ENCODE results near the gene LAMB1.
A peak's percentile ranks its signal among the peaks of the same experiment; 100 is the strongest.
"Not testable (repeated sequence)": the region's sequence is repeated elsewhere in the genome, so short reads cannot be mapped to it uniquely, and the experiment has no call there.

Gene LAMB1

DNA sequence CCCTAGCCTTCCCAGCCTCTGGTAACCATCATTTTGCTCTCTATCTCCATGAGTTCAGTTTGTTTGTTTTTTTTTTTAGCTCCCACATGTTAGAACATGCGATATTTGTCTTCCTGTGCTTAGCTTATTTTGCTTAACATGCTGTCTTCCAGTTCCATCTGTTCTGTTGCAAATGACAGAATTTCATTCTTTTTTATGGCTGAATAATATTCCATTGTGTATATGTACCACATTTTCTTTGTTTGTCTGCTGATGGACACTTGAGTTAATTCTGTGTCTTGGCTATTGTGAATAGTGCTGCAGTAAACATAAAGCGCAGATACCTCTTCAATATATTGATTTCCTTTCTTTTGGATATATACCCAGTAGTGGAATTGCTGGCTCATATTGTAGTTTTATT is 91.0 kb downstream of the LAMB1 start:
- DNase-seq = no peak

DNA sequence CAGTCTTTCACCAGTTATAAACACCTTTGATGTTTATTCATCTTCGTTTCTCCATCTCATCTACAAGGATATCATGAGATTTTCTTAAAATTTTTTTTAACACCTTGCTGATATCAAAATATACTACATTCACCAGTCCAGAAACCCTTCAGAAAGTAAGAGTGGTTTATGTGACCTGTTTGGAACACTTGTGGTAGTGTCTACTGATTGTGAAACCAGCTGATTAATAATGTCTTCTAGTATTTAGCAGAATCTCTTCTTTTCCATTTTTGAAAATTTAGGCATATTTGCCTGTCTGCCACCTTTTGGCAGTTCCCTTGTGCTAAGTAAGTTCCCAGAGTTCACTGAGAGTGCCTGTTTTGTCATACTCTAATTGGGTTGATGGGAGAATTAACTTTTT is 93.5 kb downstream of the LAMB1 start:
- DNase-seq = no peak

DNA sequence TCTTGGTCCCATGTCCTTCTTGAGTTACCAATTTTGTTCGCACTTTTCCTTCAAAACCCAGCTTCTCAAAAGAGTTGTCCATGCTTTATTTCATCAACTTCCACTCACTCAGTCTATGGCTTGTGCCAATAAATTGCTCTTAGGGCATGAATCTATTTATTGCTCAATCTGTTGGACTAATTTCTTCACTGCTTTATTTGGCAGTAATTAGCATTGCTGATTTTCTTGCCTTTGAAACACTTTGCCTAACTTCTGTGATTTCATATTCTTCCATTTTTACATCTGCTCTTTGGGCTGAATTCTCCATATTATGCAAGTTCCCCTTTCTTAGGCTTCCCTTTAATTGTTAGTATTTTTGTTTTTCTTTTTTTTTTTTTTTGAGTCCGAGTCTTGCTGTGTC is 95.2 kb downstream of the LAMB1 start:
- DNase-seq = no peak

GRCh38 chr7:107902381-107902780 is 100.6 kb downstream of the LAMB1 start:
- DNase-seq = no peak

DNA sequence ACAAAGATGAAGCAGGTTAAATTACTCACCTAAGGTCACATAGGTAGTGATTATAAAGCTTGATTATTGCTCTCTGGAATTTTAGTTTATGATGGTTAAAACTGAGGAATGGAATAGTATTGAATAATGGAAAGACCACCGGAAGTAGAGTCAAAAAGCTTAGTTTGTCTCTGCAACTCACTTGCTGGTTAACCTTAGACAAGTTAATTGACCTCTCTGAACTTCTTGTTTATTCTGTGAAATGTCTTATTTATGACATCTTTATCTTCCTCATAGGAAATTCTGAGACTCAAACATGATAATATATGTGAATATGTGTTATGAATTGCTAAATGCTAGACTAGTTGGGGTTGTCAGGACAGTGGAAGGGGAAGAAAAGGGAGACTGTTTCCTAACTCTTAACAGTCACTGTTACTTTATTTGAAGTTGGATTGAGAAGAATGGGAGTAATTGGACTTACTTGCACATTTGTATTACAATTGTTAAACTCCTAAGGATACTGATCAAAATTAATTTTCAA is 102.4 kb downstream of the LAMB1 start:
- no peak for DNase-seq

DNA sequence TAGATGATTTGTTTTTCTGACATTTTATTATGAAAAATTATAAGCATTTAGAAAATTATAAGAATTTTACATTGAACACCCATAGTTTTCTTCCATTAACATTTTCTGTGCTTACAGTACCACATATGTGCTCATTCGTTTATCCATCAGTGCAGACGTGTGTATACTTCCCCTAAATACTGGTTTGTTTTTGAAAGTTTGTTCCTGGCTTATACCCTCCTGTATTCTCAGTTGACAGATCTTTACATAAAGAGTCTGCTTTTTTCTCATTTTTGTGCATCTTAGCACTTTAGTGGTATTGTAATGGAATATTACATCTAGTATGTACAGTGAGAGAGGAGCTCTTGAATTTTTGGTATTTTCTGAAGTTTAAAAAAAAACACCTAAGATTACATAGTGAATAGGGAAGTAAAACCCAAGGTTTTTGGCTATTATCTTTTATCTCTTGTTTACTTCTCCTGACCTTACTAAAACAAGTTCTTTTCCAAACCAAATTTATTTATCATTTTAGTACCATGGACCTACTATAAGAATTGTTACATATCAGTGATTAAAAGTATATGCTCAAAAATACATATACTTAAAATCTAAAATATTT is 103.9 kb downstream of the LAMB1 start:
- DNase-seq = peak; percentile 50

DNA sequence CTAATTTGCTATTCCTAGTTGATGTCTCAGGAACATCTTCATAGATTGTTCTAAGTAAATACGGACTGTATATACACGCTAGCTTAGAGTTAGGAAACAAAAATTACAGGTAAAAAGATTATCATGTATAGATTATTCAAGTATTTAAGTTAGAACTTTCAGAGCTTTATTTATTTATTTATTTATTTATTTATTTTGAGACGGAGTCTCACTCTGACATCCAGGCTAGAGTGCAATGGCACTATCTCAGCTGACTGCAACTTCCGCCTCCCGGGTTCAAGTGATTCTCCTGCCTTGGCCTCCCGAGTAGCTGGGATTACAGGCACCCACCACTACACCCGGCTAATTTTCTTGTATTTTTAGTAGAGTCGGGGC is 110.6 kb downstream of the LAMB1 start:
- not testable (repeated sequence) for DNase-seq

GRCh38 chr7:107891636-107892366 is 111.2 kb downstream of the LAMB1 start:
- peak; percentile 67 for DNase-seq

- peak; percentile 93 for DNase-seq
These were observed 111.9 kb downstream of the LAMB1 start, which contains the start of gene DLD for GRCh38 chr7:107890962-107891635. TSS of gene DLD (plus strand) at chr7:107891183. CDS start at chr7:107891251, 68 bp downstream.

DNA sequence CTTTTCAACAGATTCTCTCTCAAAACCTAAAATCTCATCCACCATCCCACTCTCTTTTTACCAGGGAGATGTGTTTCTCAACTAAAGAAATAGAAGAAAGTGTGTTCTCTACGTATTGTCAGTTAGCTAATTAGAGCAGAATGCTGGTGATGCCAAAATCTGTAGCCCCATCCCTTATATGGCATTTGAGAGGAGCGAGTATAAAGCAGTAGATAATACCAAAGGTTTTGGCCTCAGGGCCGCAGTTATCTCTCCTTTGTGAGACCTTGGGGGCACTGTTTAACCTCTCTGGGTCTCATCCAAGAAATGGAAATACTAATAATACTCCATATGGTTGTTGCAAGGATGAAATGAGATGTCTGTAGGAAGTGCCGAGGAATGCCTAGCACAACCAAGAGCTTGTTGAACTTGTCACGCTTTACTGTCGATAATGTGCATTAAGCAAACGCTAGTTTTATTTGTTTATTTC is 112.4 kb downstream of the LAMB1 start:
- DNase-seq = no peak

DNA sequence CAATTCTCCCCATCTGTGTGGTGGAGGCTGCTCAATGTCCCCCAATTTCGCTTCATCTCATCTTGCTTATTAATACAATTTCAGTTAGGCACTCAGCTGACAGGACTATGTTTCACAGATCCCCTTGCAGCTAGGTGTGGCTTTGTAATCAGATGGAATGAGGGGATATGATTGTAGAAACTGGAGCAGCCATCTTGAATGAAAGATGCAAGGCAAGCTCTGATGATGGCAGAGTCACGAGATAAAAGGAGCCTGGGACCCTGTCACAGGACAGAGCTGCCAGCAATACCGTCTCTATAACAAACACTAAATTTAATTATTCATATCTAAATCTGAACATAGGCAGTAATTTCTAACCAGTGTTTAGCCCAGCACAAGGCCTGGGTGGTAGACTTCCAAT is 113.0 kb downstream of the LAMB1 start:
- DNase-seq = peak; percentile 18

- DNase-seq = not testable (repeated sequence)
These were observed 115.1 kb downstream of the LAMB1 start for GRCh38 chr7:107887827-107888226.

DNA sequence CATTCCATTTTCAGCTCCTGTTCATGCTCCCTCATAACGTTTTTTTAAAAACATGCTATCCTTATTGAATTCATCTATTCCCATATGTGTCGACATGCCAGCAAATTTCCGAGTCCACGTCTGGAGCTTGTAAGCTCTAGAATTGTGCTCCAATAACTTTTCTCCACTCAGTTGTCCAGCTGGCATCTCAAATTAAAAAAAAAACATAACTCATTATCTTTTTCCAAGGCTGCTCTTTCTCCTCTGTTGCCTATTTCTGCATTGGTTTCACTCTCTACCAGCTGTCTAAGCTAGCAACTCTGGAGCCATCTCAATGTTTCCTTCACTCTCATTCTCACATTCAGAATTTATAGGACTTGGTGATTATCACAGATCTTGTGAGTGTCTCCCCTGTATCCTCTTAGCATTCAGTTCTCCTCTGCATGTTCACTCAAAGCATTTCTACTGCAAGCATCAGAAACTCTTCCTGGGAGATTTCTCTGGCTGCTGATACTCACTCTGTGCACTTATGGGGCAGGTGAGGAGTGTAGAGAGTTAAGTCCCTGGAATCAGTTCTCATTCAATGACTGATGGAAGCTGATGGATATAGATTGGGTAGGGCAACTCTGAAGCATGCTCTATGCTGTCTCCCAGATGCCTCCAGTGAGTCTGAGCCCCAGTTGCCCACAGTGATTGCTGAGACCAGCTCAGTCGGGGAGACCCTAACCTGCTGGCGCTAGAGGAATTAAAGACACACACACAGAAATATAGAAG is 118.7 kb downstream of the LAMB1 start:
- DNase-seq = no peak

DNA sequence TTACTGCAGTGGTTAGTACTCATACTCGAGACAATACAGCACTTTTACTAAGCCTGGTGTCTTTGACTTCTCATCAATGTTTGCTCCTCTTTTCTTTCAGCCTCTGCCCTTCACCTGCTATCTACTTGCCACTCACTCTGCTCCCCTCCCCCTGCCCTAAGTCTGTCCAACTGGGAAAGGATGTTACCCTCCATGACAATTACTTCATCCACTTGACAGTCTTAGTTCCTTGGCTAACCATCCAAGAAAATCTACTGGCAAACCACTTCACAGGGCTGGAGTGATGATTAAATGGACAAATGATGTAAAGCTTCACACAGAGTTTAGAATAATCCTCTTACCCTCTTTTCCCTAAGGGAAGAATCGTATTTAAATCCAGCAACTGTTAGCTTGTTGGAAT is 120.2 kb downstream of the LAMB1 start:
- DNase-seq = no peak

- DNase-seq = peak; percentile 74
These were observed 123.4 kb downstream of the LAMB1 start for GRCh38 chr7:107879400-107880035.

DNA sequence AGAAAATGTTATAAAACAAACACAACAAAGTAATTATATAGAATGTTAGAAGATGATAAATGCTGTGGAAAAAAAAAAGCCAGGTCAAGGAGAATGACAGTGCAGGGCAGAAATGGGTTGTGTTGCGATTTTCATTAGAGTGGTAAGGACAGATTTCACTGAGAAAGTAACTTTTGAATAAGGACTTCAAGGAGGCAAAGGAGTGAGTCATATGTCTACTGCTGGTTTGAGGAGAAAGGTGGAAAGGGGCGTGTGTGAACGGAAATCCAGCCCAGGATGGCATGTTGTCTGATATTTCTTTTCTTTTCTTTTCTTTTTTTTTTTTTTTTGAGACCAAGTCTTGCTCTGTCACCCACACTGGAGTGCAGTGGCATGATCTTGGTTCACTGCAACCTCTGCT is 124.3 kb downstream of the LAMB1 start:
- no peak for DNase-seq

GRCh38 chr7:107877731-107878382 is 125.1 kb downstream of the LAMB1 start:
- no peak for DNase-seq

GRCh38 chr7:107876916-107877315 is 126.0 kb downstream of the LAMB1 start:
- no peak for DNase-seq

- peak; percentile 81 for DNase-seq
These were observed 128.1 kb downstream of the LAMB1 start for GRCh38 chr7:107874605-107875446.

GRCh38 chr7:107874111-107874510 is 128.8 kb downstream of the LAMB1 start:
- no peak for DNase-seq

Data from OCI-M1 (cell line).